ENCODE measurements around the gene OSER1. TPM values are rescaled to one million over a fixed set of nuclear protein-coding genes. Genes with fewer than 3 reads are reported as not detected.
A peak's percentile ranks its signal among the peaks of the same experiment; 100 is the strongest.

Gene OSER1
- total RNA-seq, 1 experiment from 2014 or later: 35.7 TPM

- no CpG with 5 or more reads among the region's 7 CpGs for WGBS (ENCODE audit: extremely low coverage, insufficient read length, low lambda C conversion rate)
- no peak for DNase-seq
Observed at GRCh38 chr20:44170816-44171410, 39.7 kb downstream of the OSER1 start.

More at GRCh38 chr20:44170816-44171410, 39.7 kb downstream of the OSER1 start:
- Histone ChIP-seq H3K79me1 (ENCODE audit: insufficient read depth, low read depth, low read length, poor library complexity, severe bottlenecking) (no peaks in the 10 kb centered on the region), H3K4me2 (ENCODE audit: insufficient read depth, insufficient read length, low read length) (no peak overlapping the region), H4K91ac (ENCODE audit: insufficient read length, low read depth, low read length) (no peak overlapping the region), H2BK20ac (ENCODE audit: low read depth, low read length, poor library complexity, severe bottlenecking) (no peak overlapping the region), H3K14ac (ENCODE audit: insufficient read depth, low read length) (no peak overlapping the region), H2BK12ac (ENCODE audit: insufficient read length, low read depth, low read length) (no peak overlapping the region), H4K20me1 (ENCODE audit: control insufficient read depth, insufficient read depth, insufficient read length) (no peaks in the 10 kb centered on the region), H3K27me3 (ENCODE audit: insufficient read depth, low read length) (no peaks in the 10 kb centered on the region), H2AFZ (ENCODE audit: low read length) (no peak overlapping the region), H3K4ac (ENCODE audit: low read depth, low read length) (no peak overlapping the region), H4K5ac (ENCODE audit: insufficient read length, low read depth, low read length) (no peak overlapping the region), H3K56ac (ENCODE audit: insufficient read length, low read depth, low read length) (no peak overlapping the region), H3T11ph (ENCODE audit: low read length) (no peak overlapping the region), H3K23ac (ENCODE audit: insufficient read length, low read depth, low read length) (no peak overlapping the region), H2AK5ac (ENCODE audit: insufficient read length, low read length) (no peak overlapping the region), H3K9ac (ENCODE audit: extremely low read depth, insufficient read length, low read length) (no peak overlapping the region), H3K27ac (ENCODE audit: insufficient read length, low read depth, low read length) (no peak overlapping the region), H3K23me2 (ENCODE audit: insufficient read length, low read depth, low read length, poor library complexity, severe bottlenecking) (no peaks in the 10 kb centered on the region), H2BK120ac (ENCODE audit: low read depth, low read length, poor library complexity, severe bottlenecking) (no peak overlapping the region), H2BK15ac (ENCODE audit: low read depth, low read length) (no peak overlapping the region), H3K4me1 (ENCODE audit: insufficient read depth, low read length) (no peaks in the 10 kb centered on the region), H3K18ac (ENCODE audit: insufficient read length, low read depth, low read length) (no peak overlapping the region), H4K8ac (replicated peaks; ENCODE audit: insufficient read length, low read depth, low read length) (no peak overlapping the region), H2BK5ac (ENCODE audit: insufficient read length, low read length) (no peak overlapping the region), H3K9me3 (ENCODE audit: control insufficient read depth, low read depth, low read length) (no peaks in the 10 kb centered on the region), H3K79me2 (ENCODE audit: insufficient read depth, low read length) (no peaks in the 10 kb centered on the region)
- Mint-ChIP-seq H3K36me3 (ENCODE audit: insufficient read depth in 1 of 3, low read depth in 3 of 3) (no peaks in the 10 kb centered on the region), H3K27me3 (ENCODE audit: low read depth) (peaks cover 4% of the 10 kb centered on the region), H3K4me3 (no peak overlapping the region), H3K9me3 (peaks cover 0 to 2% of the 10 kb centered on the region in 2 experiments; a peak in 1 of 5 replicates), H3K4me1 (peaks cover 0 to 6% of the 10 kb centered on the region in 2 experiments; a peak in 2 of 4 replicates), H3K27ac (peak overlapping the region in 1 of 3 experiments; percentile 20; a peak in 1 of 7 replicates)
- no peak for TF ChIP-seq CTCF (conservative IDR thresholded peaks at IDR 0.05)
